RPMI8226 (cell line): ENCODE data around the gene CXCL1.
A peak's percentile ranks its signal among the peaks of the same experiment; 100 is the strongest.

Source experiments
- DNase-seq: peaks from one replicate; pipeline ENCODE4 v3.0.0-alpha.2; 2015

CXCL1 gene

GRCh38 chr4:73869130-73870055, at the start of gene CXCL1:
TSS of gene CXCL1 (plus strand) at chr4:73869393. CDS start at chr4:73869471, 78 bp downstream.
- no peak for DNase-seq

GRCh38 chr4:73821325-73821724, 47.9 kb upstream of the CXCL1 start:
- no peak for DNase-seq

- DNase-seq, result peak; percentile 6
Measured at GRCh38 chr4:73822389-73822788, 46.8 kb upstream of the CXCL1 start.

- DNase-seq, result peak; percentile 58
Measured at GRCh38 chr4:73822812-73823504, 46.2 kb upstream of the CXCL1 start.

- DNase-seq, result no peak
Measured at GRCh38 chr4:73823760-73824159, 45.4 kb upstream of the CXCL1 start.

GRCh38 chr4:73828956-73829355, 40.2 kb upstream of the CXCL1 start:
- no peak for DNase-seq

- no peak for DNase-seq
Measured at GRCh38 chr4:73831569-73831968, 37.6 kb upstream of the CXCL1 start.

- DNase-seq, result no peak
Measured at GRCh38 chr4:73832651-73833237, 36.4 kb upstream of the CXCL1 start.

- peak; percentile 32 for DNase-seq
Measured at GRCh38 chr4:73836373-73837279, 32.6 kb upstream of the CXCL1 start, which contains the start of gene CXCL6. TSS of gene CXCL6 (plus strand) at chr4:73836678. CDS start at chr4:73836751, 73 bp downstream.

- DNase-seq, result no peak
Measured at GRCh38 chr4:73839071-73839470, 30.1 kb upstream of the CXCL1 start.

- DNase-seq, result no peak
Measured at GRCh38 chr4:73839715-73840114, 29.5 kb upstream of the CXCL1 start.

GRCh38 chr4:73841243-73841925, 27.8 kb upstream of the CXCL1 start:
- DNase-seq, result no peak

GRCh38 chr4:73842696-73843095, 26.5 kb upstream of the CXCL1 start:
- DNase-seq, result no peak

GRCh38 chr4:73843369-73843768, 25.8 kb upstream of the CXCL1 start:
- no peak for DNase-seq

- no peak for DNase-seq
Measured at GRCh38 chr4:73844345-73844744, 24.8 kb upstream of the CXCL1 start.

- no peak for DNase-seq
Measured at GRCh38 chr4:73844806-73845205, 24.4 kb upstream of the CXCL1 start.

- peak; percentile 59 for DNase-seq
Measured at GRCh38 chr4:73847526-73848182, 21.5 kb upstream of the CXCL1 start.

- no peak for DNase-seq
Measured at GRCh38 chr4:73848183-73848777, 20.9 kb upstream of the CXCL1 start.

- no peak for DNase-seq
Measured at GRCh38 chr4:73850261-73850970, 18.8 kb upstream of the CXCL1 start.

GRCh38 chr4:73851293-73851692, 17.9 kb upstream of the CXCL1 start:
- no peak for DNase-seq
